HepG2 (cell line): ENCODE results near the gene CLEC10A. TPM values are rescaled to one million over a fixed set of nuclear protein-coding genes. Genes with fewer than 3 reads are reported as not detected.

Source experiments
- ARID4A ChIP-seq: sonication (generic); formaldehyde crosslinking; IDR thresholded peaks from 2 replicates; pipeline ENCODE4 v1.5.0; 2020; ENCODE audit warnings: mild to moderate bottlenecking, missing genetic modification reagents, borderline replicate concordance
- ASH2L ChIP-seq: fragments of 300-600, 200-600 bp; sonication (generic); IDR thresholded peaks from 2 replicates; pipeline ENCODE4 v1.7.0; 2017; ENCODE audit warnings: low read depth, mild to moderate bottlenecking, moderate library complexity, mixed read lengths, low read length; ENCODE audit not compliant: insufficient read length
- ATM ChIP-seq: fragments of 450-650 bp; IDR thresholded peaks from 2 replicates; pipeline ENCODE4 v1.7.1; 2017; ENCODE audit warnings: mild to moderate bottlenecking, borderline replicate concordance
- DRAP1 ChIP-seq: IDR thresholded peaks from 2 replicates; pipeline ENCODE4 v1.6.1; 2016; ENCODE audit warnings: missing genetic modification reagents, missing compliant biosample characterization
- FOSL2 ChIP-seq: sonication (generic); formaldehyde crosslinking; IDR thresholded peaks from 2 replicates; pipeline ENCODE4 v1.4.0; 2020; ENCODE audit warnings: missing genetic modification reagents
- ISX ChIP-seq: sonication (generic); formaldehyde crosslinking; conservative IDR thresholded peaks from 2 replicates; pipeline ENCODE4 v1.5.0; 2020; ENCODE audit warnings: missing genetic modification reagents
- MYPOP ChIP-seq: sonication (generic); formaldehyde crosslinking; IDR thresholded peaks from 2 replicates; pipeline ENCODE4 v1.8.1; 2023; ENCODE audit warnings: mild to moderate bottlenecking, moderate library complexity, missing genetic modification reagents
- SETDB1 ChIP-seq: sonication (generic); formaldehyde crosslinking; IDR thresholded peaks from 2 replicates; pipeline ENCODE4 v1.5.1; 2020; ENCODE audit warnings: missing genetic modification reagents, mild to moderate bottlenecking, borderline replicate concordance
- TIGD3 ChIP-seq: sonication (generic); formaldehyde crosslinking; IDR thresholded peaks from 2 replicates; pipeline ENCODE4 v1.5.1; 2020; ENCODE audit warnings: mild to moderate bottlenecking, missing genetic modification reagents, borderline replicate concordance
- TOPORS ChIP-seq: sonication (generic); formaldehyde crosslinking; IDR thresholded peaks from 2 replicates; pipeline ENCODE4 v1.8.0; 2023; ENCODE audit warnings: mild to moderate bottlenecking, missing genetic modification reagents
- ZBTB26 ChIP-seq: IDR thresholded peaks from 2 replicates; pipeline ENCODE4 v1.6.1; 2016; ENCODE audit warnings: missing compliant biosample characterization, missing genetic modification reagents, borderline replicate concordance
- ZBTB44 ChIP-seq: sonication (generic); formaldehyde crosslinking; IDR thresholded peaks from 2 replicates; pipeline ENCODE4 v1.4.0; 2020; ENCODE audit warnings: missing genetic modification reagents
- ZMYM4 ChIP-seq: sonication (generic); formaldehyde crosslinking; IDR thresholded peaks from 2 replicates; pipeline ENCODE4 v1.8.1; 2023; ENCODE audit warnings: mild to moderate bottlenecking, missing genetic modification reagents
- ZNF225 ChIP-seq: sonication (generic); formaldehyde crosslinking; IDR thresholded peaks from 2 replicates; pipeline ENCODE4 v1.4.0; 2020; ENCODE audit warnings: mild to moderate bottlenecking, missing genetic modification reagents
- ZNF263 ChIP-seq: sonication (generic); formaldehyde crosslinking; IDR thresholded peaks from 2 replicates; pipeline ENCODE4 v1.4.0; 2020; ENCODE audit warnings: missing genetic modification reagents
- ZNF326 ChIP-seq: sonication (generic); formaldehyde crosslinking; IDR thresholded peaks from 2 replicates; pipeline ENCODE4 v1.4.0; 2020; ENCODE audit warnings: missing genetic modification reagents, borderline replicate concordance
- ZNF577 ChIP-seq: sonication (generic); formaldehyde crosslinking; IDR thresholded peaks from 2 replicates; pipeline ENCODE4 v1.4.0; 2020; ENCODE audit warnings: mild to moderate bottlenecking, low read depth, missing genetic modification reagents, borderline replicate concordance
- ZNF605 ChIP-seq: sonication (generic); formaldehyde crosslinking; IDR thresholded peaks from 2 replicates; pipeline ENCODE4 v1.8.0; 2022; ENCODE audit warnings: mild to moderate bottlenecking, missing genetic modification reagents
- polyA plus RNA-seq, 8 experiments: library from polyadenylated mRNA; depleted of rRNA in 3 of 8; stranded (reverse) in 7 of 8; unstranded in 1 of 8; fragments of >200 nt; fragmentation: Illumina TruSeq in 4 of 8; extraction: Trizol in 4 of 8; gene quantifications; 2 replicates each; pipeline versions ENCODE4 v1.2.1 to v1.2.3, GENCODE V29; 2011 to 2016; ENCODE audit warnings: low read depth in 4 of 8, missing spikeins in 1 of 8, mixed read lengths in 1 of 8; ENCODE audit not compliant: insufficient read depth in 1 of 8
- total RNA-seq, 5 experiments: library from RNA; depleted of rRNA; stranded (reverse); fragments of >200 nt; fragmentation: Illumina TruSeq; extraction: Trizol; gene quantifications; 2 replicates each; pipeline ENCODE4 v1.2.3, GENCODE V29; 2016; ENCODE audit warnings: low read depth in 1 of 5

CLEC10A gene
- total and polyA plus RNA-seq, 2 of the 13 experiments (the other 11 are each of a cell fraction or from before 2014, with no cell fraction given): 0.33 TPM; not detected in 1

GRCh38 chr17:7035591-7036368 is 44.3 kb downstream of the CLEC10A start, which contains the start of gene SLC16A13 (continued):
- TF ChIP-seq ZBTB26 (CRISPR knock-in tag): peak; percentile 58; the same call in 1 of the 2 replicates
- no peak for TF ChIP-seq ZNF577
- no peak for TF ChIP-seq ZNF225 (CRISPR knock-in tag)
- TF ChIP-seq ISX: no peak
- TF ChIP-seq ASH2L: peak; percentile 67
- no peak for TF ChIP-seq TIGD3
- TF ChIP-seq ZBTB44 (CRISPR knock-in tag): no peak
- TF ChIP-seq TOPORS (CRISPR knock-in tag): peak; percentile 49; the same call in 1 of the 2 replicates
- peak; percentile 94 for TF ChIP-seq DRAP1 (CRISPR knock-in tag)
- peak; percentile 51 for TF ChIP-seq FOSL2
- peak; percentile 20; the same call in 1 of the 2 replicates for TF ChIP-seq ZMYM4 (CRISPR knock-in tag)
- TF ChIP-seq ZNF326 (CRISPR knock-in tag): no peak
- no peak for TF ChIP-seq SETDB1
- no peak for TF ChIP-seq ATM
- 0 out of 2 replicates have a peak, but pooled peaks have one; percentile 44 for TF ChIP-seq ZNF605 (CRISPR knock-in tag)
- peak; percentile 66; the same call in 1 of the 2 replicates for TF ChIP-seq ARID4A (CRISPR knock-in tag)
- peak; percentile 15; the same call in 1 of the 2 replicates for TF ChIP-seq ZNF263 (CRISPR knock-in tag)
- TF ChIP-seq MYPOP (CRISPR knock-in tag): peak; percentile 69
